HG02798 (cell line): ENCODE data around the gene FOXK1.
A peak's percentile ranks its signal among the peaks of the same experiment; 100 is the strongest.
"Not testable (repeated sequence)": the region's sequence is repeated elsewhere in the genome, so short reads cannot be mapped to it uniquely, and the experiment has no call there.

Experiments used
- ATAC-seq: cut with Tn5 transposase; IDR thresholded peaks from one replicate; pipeline ENCODE4 v1.9.1; 2021; ENCODE audit warnings: mild to moderate bottlenecking; ENCODE audit not compliant: unreplicated experiment, poor library complexity

Gene FOXK1

GRCh38 chr7:4794171-4794570 lies 112.1 kb downstream of the FOXK1 start:
- not testable (repeated sequence) for ATAC-seq

GRCh38 chr7:4794591-4795350 lies 112.7 kb downstream of the FOXK1 start:
- ATAC-seq = no peak

GRCh38 chr7:4796453-4796852 lies 114.4 kb downstream of the FOXK1 start:
- no peak for ATAC-seq

GRCh38 chr7:4797858-4798705 lies 116.0 kb downstream of the FOXK1 start:
- ATAC-seq = peak; percentile 74

- no peak for ATAC-seq
Observed at GRCh38 chr7:4798706-4799235, 116.7 kb downstream of the FOXK1 start.

GRCh38 chr7:4799508-4800268 lies 117.6 kb downstream of the FOXK1 start:
- ATAC-seq = no peak

GRCh38 chr7:4800487-4800886 lies 118.4 kb downstream of the FOXK1 start:
- no peak for ATAC-seq

- no peak for ATAC-seq
Observed at GRCh38 chr7:4800926-4801838, 119.1 kb downstream of the FOXK1 start.

GRCh38 chr7:4801839-4802231 lies 119.7 kb downstream of the FOXK1 start:
- ATAC-seq = no peak

- ATAC-seq = not testable (repeated sequence)
Observed at GRCh38 chr7:4802577-4802976, 120.5 kb downstream of the FOXK1 start.

GRCh38 chr7:4803397-4804241 lies 121.5 kb downstream of the FOXK1 start:
- no peak for ATAC-seq

GRCh38 chr7:4805110-4805983 lies 123.3 kb downstream of the FOXK1 start:
- no peak for ATAC-seq

- no peak for ATAC-seq
Observed at GRCh38 chr7:4805984-4806300, 123.8 kb downstream of the FOXK1 start.

GRCh38 chr7:4806983-4807597 lies 125.0 kb downstream of the FOXK1 start:
- no peak for ATAC-seq

- no peak for ATAC-seq
Observed at GRCh38 chr7:4807598-4808016, 125.5 kb downstream of the FOXK1 start.

- ATAC-seq = no peak
Observed at GRCh38 chr7:4808026-4808425, 125.9 kb downstream of the FOXK1 start.

GRCh38 chr7:4808565-4808964 lies 126.5 kb downstream of the FOXK1 start:
- no peak for ATAC-seq
